ENCODE measurements around the gene PRKCH.

Gene PRKCH

GRCh38 chr14:61494018-61494417 is 172.6 kb downstream of the PRKCH start:
- DNase-seq, result no peak

GRCh38 chr14:61495809-61496208 is 174.4 kb downstream of the PRKCH start:
- DNase-seq, result no peak

GRCh38 chr14:61498303-61498702 is 176.9 kb downstream of the PRKCH start:
- DNase-seq, result no peak

GRCh38 chr14:61498811-61499210 is 177.4 kb downstream of the PRKCH start:
- no peak for DNase-seq

GRCh38 chr14:61499991-61500390 is 178.6 kb downstream of the PRKCH start:
- no peak for DNase-seq

- no peak for DNase-seq
Measured at GRCh38 chr14:61501714-61502458, 180.5 kb downstream of the PRKCH start.

GRCh38 chr14:61502459-61503093 is 181.2 kb downstream of the PRKCH start:
- DNase-seq, result no peak

- no peak for DNase-seq
Measured at GRCh38 chr14:61503167-61503801, 181.9 kb downstream of the PRKCH start.

GRCh38 chr14:61504901-61505300 is 183.5 kb downstream of the PRKCH start:
- DNase-seq, result no peak

GRCh38 chr14:61505815-61506809 is 184.7 kb downstream of the PRKCH start:
- DNase-seq, result no peak

- DNase-seq, result no peak
Measured at GRCh38 chr14:61508526-61508925, 187.1 kb downstream of the PRKCH start.

- no peak for DNase-seq
Measured at GRCh38 chr14:61510736-61511557, 189.6 kb downstream of the PRKCH start.

- no peak for DNase-seq
Measured at GRCh38 chr14:61511558-61511948, 190.2 kb downstream of the PRKCH start.

GRCh38 chr14:61512026-61512834 is 190.9 kb downstream of the PRKCH start:
- DNase-seq, result no peak

- no peak for DNase-seq
Measured at GRCh38 chr14:61513986-61514830, 192.8 kb downstream of the PRKCH start.

GRCh38 chr14:61514927-61515326 is 193.5 kb downstream of the PRKCH start:
- DNase-seq, result no peak

- DNase-seq, result no peak
Measured at GRCh38 chr14:61515436-61516117, 194.2 kb downstream of the PRKCH start.

- DNase-seq, result no peak
Measured at GRCh38 chr14:61516118-61516743, 194.9 kb downstream of the PRKCH start.

Measured in bone marrow (tissue), 2 donors.